Jurkat, Clone E6-1 (cell line): Measurements from ENCODE around the gene FTHL17. TPM values are rescaled to one million over a fixed set of nuclear protein-coding genes. Genes with fewer than 3 reads are reported as not detected.

ENCODE experiments used
- DNase-seq: peaks from one replicate; pipeline ENCODE4 v3.0.0-alpha.2; 2011; ENCODE audit warnings: low read depth, low spot score
- H3K4me3 ChIP-seq: 2 replicates; pipeline ENCODE4 v1.5.1; 2011; ENCODE audit warnings: mild to moderate bottlenecking, low read length, control low read depth, moderate library complexity
- polyA plus RNA-seq: library from polyadenylated mRNA; unstranded; fragments of >200 nt; gene quantifications from one replicate; pipeline ENCODE4 v1.2.1, GENCODE V29; 2012; ENCODE audit warnings: missing spikeins; ENCODE audit not compliant: insufficient read length, insufficient read depth

FTHL17 gene
- not detected for polyA plus RNA-seq

GRCh38 chrX:31071725-31072124, at the start of gene FTHL17:
Gene FTHL17 (minus strand): TSS chrX:31072041. CDS start chrX:31071953, 88 bp downstream.
- DNase-seq, result no peak
- H3K4me3 ChIP-seq, result no peak within 1 kb of the TSS

GRCh38 chrX:31117266-31117665, 45.4 kb upstream of the FTHL17 start:
- no peak overlapping the region for H3K4me3 ChIP-seq
- DNase-seq, result no peak

- no peak for DNase-seq
- H3K4me3 ChIP-seq, result no peak overlapping the region
Observed at GRCh38 chrX:31115398-31115797, 43.6 kb upstream of the FTHL17 start.

- DNase-seq, result no peak
- no peak overlapping the region for H3K4me3 ChIP-seq
Observed at GRCh38 chrX:31114858-31115257, 43.0 kb upstream of the FTHL17 start.

GRCh38 chrX:31112226-31112999, 40.6 kb upstream of the FTHL17 start:
- no peak for DNase-seq
- H3K4me3 ChIP-seq, result no peak overlapping the region

GRCh38 chrX:31110657-31111056, 38.8 kb upstream of the FTHL17 start:
- H3K4me3 ChIP-seq, result no peak overlapping the region
- DNase-seq, result no peak

- H3K4me3 ChIP-seq, result no peak overlapping the region
- DNase-seq, result no peak
Observed at GRCh38 chrX:31099536-31100090, 27.8 kb upstream of the FTHL17 start.

- DNase-seq, result no peak
Observed at GRCh38 chrX:31098079-31098478, 26.2 kb upstream of the FTHL17 start.

GRCh38 chrX:31093639-31093975, 21.8 kb upstream of the FTHL17 start:
- DNase-seq, result no peak
- no peak overlapping the region for H3K4me3 ChIP-seq

More at GRCh38 chrX:31098079-31098478, 26.2 kb upstream of the FTHL17 start:
- no peak overlapping the region for H3K4me3 ChIP-seq

- DNase-seq, result no peak
- H3K4me3 ChIP-seq, result no peak overlapping the region
Observed at GRCh38 chrX:31092970-31093638, 21.3 kb upstream of the FTHL17 start.

- DNase-seq, result no peak
- H3K4me3 ChIP-seq, result no peak overlapping the region
Observed at GRCh38 chrX:31092476-31092875, 20.6 kb upstream of the FTHL17 start.

- DNase-seq, result no peak
- H3K4me3 ChIP-seq, result no peak overlapping the region
Observed at GRCh38 chrX:31091819-31092218, 20.0 kb upstream of the FTHL17 start.

- H3K4me3 ChIP-seq, result no peak overlapping the region
- DNase-seq, result no peak
Observed at GRCh38 chrX:31074522-31074921, 2.7 kb upstream of the FTHL17 start.

- H3K4me3 ChIP-seq, result no peak overlapping the region
- no peak for DNase-seq
Observed at GRCh38 chrX:31071262-31071661, 579 bp downstream of the FTHL17 start.

GRCh38 chrX:31070057-31070468, 1.8 kb downstream of the FTHL17 start:
- H3K4me3 ChIP-seq, result no peak overlapping the region
- DNase-seq, result no peak

GRCh38 chrX:31063114-31063513, 8.7 kb downstream of the FTHL17 start:
- no peak for DNase-seq

GRCh38 chrX:31061091-31061490, 10.8 kb downstream of the FTHL17 start:
- H3K4me3 ChIP-seq, result no peak overlapping the region
- no peak for DNase-seq

More at GRCh38 chrX:31063114-31063513, 8.7 kb downstream of the FTHL17 start:
- H3K4me3 ChIP-seq, result no peak overlapping the region

- peak; percentile 70 for DNase-seq
- H3K4me3 ChIP-seq, result no peak overlapping the region
Observed at GRCh38 chrX:31060016-31060415, 11.8 kb downstream of the FTHL17 start.

GRCh38 chrX:31058284-31058683, 13.6 kb downstream of the FTHL17 start:
- DNase-seq, result no peak
- no peak overlapping the region for H3K4me3 ChIP-seq

- H3K4me3 ChIP-seq, result no peak overlapping the region
- no peak for DNase-seq
Observed at GRCh38 chrX:31057691-31058090, 14.2 kb downstream of the FTHL17 start.
